CD8-positive, alpha-beta memory T cell (primary cell): ENCODE data around the gene ABCB10. TPM values are rescaled to one million over a fixed set of nuclear protein-coding genes. Genes with fewer than 3 reads are reported as not detected.

ENCODE experiments used
- CTCF ChIA-PET: fragments of 350-600 bp; sonication (Branson Sonifier 250); formaldehyde crosslinking; loops from one replicate; lab custom pipeline; 2021; ENCODE audit warnings: antibody characterized with exemption; lab: Charles Lee
- POLR2A ChIA-PET: fragments of 350-600 bp; sonication (Branson Sonifier 250); formaldehyde crosslinking; loops from one replicate; lab custom pipeline; 2021; ENCODE audit warnings: antibody characterized with exemption; lab: Charles Lee
- DNase-seq, 5 donors: peaks; one replicate each; pipeline versions ENCODE4 v3.0.0 to v3.0.0-alpha.2; 2020 to 2022; ENCODE audit warnings: mixed read lengths in 1 of 5
- H3K27ac ChIP-seq: one replicate; pipeline ENCODE4 v1.7.0; 2013; ENCODE audit warnings: low read depth, mild to moderate bottlenecking, low read length, moderate library complexity
- H3K27me3 ChIP-seq: 2 replicates; pipeline ENCODE4 v1.7.0; 2013; ENCODE audit warnings: low read length, mild to moderate bottlenecking; ENCODE audit not compliant: insufficient read depth, poor library complexity, severe bottlenecking
- H3K36me3 ChIP-seq: 2 replicates; pipeline ENCODE4 v1.7.0; 2013; ENCODE audit warnings: mild to moderate bottlenecking, low read length, moderate library complexity; ENCODE audit not compliant: insufficient read depth
- H3K4me1 ChIP-seq: 2 replicates; pipeline ENCODE4 v1.7.0; 2013; ENCODE audit warnings: mild to moderate bottlenecking, low read length, moderate library complexity; ENCODE audit not compliant: insufficient read depth
- H3K4me3 ChIP-seq: 2 replicates; pipeline ENCODE4 v1.7.0; 2013; ENCODE audit warnings: mild to moderate bottlenecking, low read length
- H3K9me3 ChIP-seq: 2 replicates; pipeline ENCODE4 v1.7.0; 2013; ENCODE audit warnings: mild to moderate bottlenecking, low read length
- H3K27ac Mint-ChIP-seq, 8 donors: one replicate each; pipeline ENCODE4 v1.8.0; 2020 to 2021; ENCODE audit warnings: mixed read lengths in 8 of 8, mild to moderate bottlenecking in 6 of 8, inconsistent platforms in 3 of 8, moderate library complexity in 3 of 8
- H3K27me3 Mint-ChIP-seq, 2 donors: one replicate each; pipeline ENCODE4 v1.8.0; 2020 to 2021; ENCODE audit warnings: mixed read lengths in 2 of 2, mild to moderate bottlenecking in 1 of 2, moderate library complexity in 1 of 2
- H3K36me3 Mint-ChIP-seq, 3 donors: one replicate each; pipeline ENCODE4 v1.8.0; 2020 to 2021; ENCODE audit warnings: mixed read lengths in 3 of 3, inconsistent platforms in 1 of 3, mild to moderate bottlenecking in 1 of 3
- H3K4me1 Mint-ChIP-seq, 3 donors: one replicate each; pipeline ENCODE4 v1.8.0; 2020 to 2021; ENCODE audit warnings: mixed read lengths in 3 of 3, inconsistent platforms in 1 of 3, mild to moderate bottlenecking in 1 of 3
- H3K4me3 Mint-ChIP-seq, 7 donors: one replicate each; pipeline ENCODE4 v1.8.0; 2020 to 2021; ENCODE audit warnings: mixed read lengths in 7 of 7, mild to moderate bottlenecking in 6 of 7, moderate library complexity in 4 of 7, inconsistent platforms in 2 of 7
- H3K9me3 Mint-ChIP-seq, 5 donors: one replicate each; pipeline ENCODE4 v1.8.0; 2020 to 2022; ENCODE audit warnings: mixed read lengths in 5 of 5, mild to moderate bottlenecking in 3 of 5, moderate library complexity in 2 of 5, inconsistent platforms in 1 of 5
- polyA plus RNA-seq: library from polyadenylated mRNA; unstranded; fragments of 300-500 nt; fragmentation: Illumina TruSeq; gene quantifications from one replicate; pipeline ENCODE4 v1.2.3, GENCODE V29; 2021
- total RNA-seq, 2 experiments: library from RNA; stranded (reverse); gene quantifications; one replicate each; pipeline ENCODE4 v1.2.3, GENCODE V29; 2021

The ABCB10 gene
- total RNA-seq: 10 to 100 TPM; 42.7 to 48.0 TPM
- 11.1 TPM for polyA plus RNA-seq

- Mint-ChIP-seq H3K27ac (peak within 1 kb of the TSS; percentile 85 to 94 (median 90)), H3K4me3 (peak within 1 kb of the TSS; percentile 94 to 100 (median 97)), H3K9me3 (no peaks in the 10 kb centered on the region), H3K27me3 (no peaks in the 10 kb centered on the region), H3K36me3 (peaks cover 0 to 13% (median 2%) of the 10 kb centered on the region in 3 donors), H3K4me1 (peaks cover 39 to 49% (median 49%) of the 10 kb centered on the region in 3 donors)
- ChIA-PET POLR2A (interaction anchor here (0.6 to 3.2 kb wide), 6 partner anchors 50 to 1345 kb away, joined by 3 to 18 read pairs (median 6); partner anchors contain the start of genes CCSAP, NUP133, TAF5L and URB2), CTCF (interaction anchor here (1.1 to 2.6 kb wide), 4 partner anchors 10 to 73 kb away, joined by 3 to 19 read pairs (median 5); partner anchors contain the start of genes NUP133, TAF5L and URB2)
- DNase-seq: peak; percentile 68 to 84 (median 81)
- Histone ChIP-seq H3K4me3 (peak within 1 kb of the TSS; percentile 74), H3K4me1 (peaks cover 20% of the 10 kb centered on the region), H3K36me3 (no peaks in the 10 kb centered on the region), H3K27me3 (no peaks in the 10 kb centered on the region), H3K9me3 (no peaks in the 10 kb centered on the region), H3K27ac (peak within 1 kb of the TSS; percentile 59)
These were observed at the start of gene ABCB10 for GRCh38 chr1:229558460-229559335. Gene ABCB10 (minus strand): TSS chr1:229558707. CDS start chr1:229558652, 55 bp downstream.

- Histone ChIP-seq H3K9me3 (no peaks in the 10 kb centered on the region), H3K27ac (no peak overlapping the region), H3K27me3 (no peaks in the 10 kb centered on the region), H3K4me3 (no peak overlapping the region), H3K4me1 (no peaks in the 10 kb centered on the region), H3K36me3 (peaks cover 30% of the 10 kb centered on the region)
- no peak overlapping the region for H3K4me3 Mint-ChIP-seq
- no peak for DNase-seq
- CTCF ChIA-PET: no interaction called here
- no peaks in the 10 kb centered on the region for H3K9me3 Mint-ChIP-seq
- no peaks in the 10 kb centered on the region for H3K27me3 Mint-ChIP-seq
- peaks cover 15 to 95% (median 49%) of the 10 kb centered on the region in 3 donors for H3K36me3 Mint-ChIP-seq
- POLR2A ChIA-PET: no interaction called here
- H3K27ac Mint-ChIP-seq: peak overlapping the region in 3 of 8 donors; percentile 17 to 48 (median 22)
- H3K4me1 Mint-ChIP-seq: peaks cover 0 to 4% (median 0%) of the 10 kb centered on the region in 3 donors
These were observed 48.9 kb upstream of the ABCB10 start for GRCh38 chr1:229607370-229607769.

GRCh38 chr1:229603371-229604005 is 45.0 kb upstream of the ABCB10 start:
- H3K36me3 ChIP-seq: peaks cover 31% of the 10 kb centered on the region
- ChIA-PET CTCF (no interaction called here), POLR2A (no interaction called here)
- Mint-ChIP-seq H3K9me3 (no peaks in the 10 kb centered on the region), H3K27me3 (no peaks in the 10 kb centered on the region), H3K27ac (no peak overlapping the region), H3K36me3 (peaks cover 7 to 86% (median 42%) of the 10 kb centered on the region in 3 donors), H3K4me3 (no peak overlapping the region), H3K4me1 (peaks cover 4 to 14% (median 12%) of the 10 kb centered on the region in 3 donors)
- H3K4me1 ChIP-seq: no peaks in the 10 kb centered on the region
- no peaks in the 10 kb centered on the region for H3K27me3 ChIP-seq
- H3K9me3 ChIP-seq: no peaks in the 10 kb centered on the region
- no peak overlapping the region for H3K4me3 ChIP-seq
- DNase-seq: no peak
- H3K27ac ChIP-seq: no peak overlapping the region

GRCh38 chr1:229600229-229600628 is 41.7 kb upstream of the ABCB10 start:
- no peaks in the 10 kb centered on the region for H3K27me3 Mint-ChIP-seq
- no peaks in the 10 kb centered on the region for H3K9me3 Mint-ChIP-seq
- peaks cover 8 to 16% (median 14%) of the 10 kb centered on the region in 3 donors for H3K4me1 Mint-ChIP-seq
- H3K4me3 ChIP-seq: no peak overlapping the region
- H3K27me3 ChIP-seq: no peaks in the 10 kb centered on the region
- no peaks in the 10 kb centered on the region for H3K9me3 ChIP-seq
- peaks cover 2 to 74% (median 30%) of the 10 kb centered on the region in 3 donors for H3K36me3 Mint-ChIP-seq
- no peaks in the 10 kb centered on the region for H3K4me1 ChIP-seq
- no peak for DNase-seq
- no peak overlapping the region for H3K4me3 Mint-ChIP-seq
- H3K27ac Mint-ChIP-seq: peak overlapping the region in 1 of 8 donors; percentile 17
- POLR2A ChIA-PET: no interaction called here
- CTCF ChIA-PET: no interaction called here
- no peak overlapping the region for H3K27ac ChIP-seq
- peaks cover 21% of the 10 kb centered on the region for H3K36me3 ChIP-seq

- H3K36me3 ChIP-seq: peaks cover 28% of the 10 kb centered on the region
- peaks cover 0 to 75% (median 28%) of the 10 kb centered on the region in 3 donors for H3K36me3 Mint-ChIP-seq
- CTCF ChIA-PET: no interaction called here
These were observed 40.9 kb upstream of the ABCB10 start for GRCh38 chr1:229599218-229599954.

GRCh38 chr1:229597877-229598276 is 39.4 kb upstream of the ABCB10 start:
- Histone ChIP-seq H3K4me1 (no peaks in the 10 kb centered on the region), H3K4me3 (no peak overlapping the region), H3K9me3 (no peaks in the 10 kb centered on the region), H3K27me3 (no peaks in the 10 kb centered on the region), H3K27ac (no peak overlapping the region), H3K36me3 (peaks cover 30% of the 10 kb centered on the region)
- CTCF ChIA-PET: no interaction called here
- Mint-ChIP-seq H3K36me3 (peaks cover 0 to 77% (median 27%) of the 10 kb centered on the region in 3 donors), H3K4me3 (no peak overlapping the region), H3K9me3 (no peaks in the 10 kb centered on the region), H3K27me3 (no peaks in the 10 kb centered on the region), H3K4me1 (peaks cover 8 to 16% (median 14%) of the 10 kb centered on the region in 3 donors), H3K27ac (no peak overlapping the region)
- POLR2A ChIA-PET: no interaction called here
- DNase-seq: no peak

More at GRCh38 chr1:229599218-229599954, 40.9 kb upstream of the ABCB10 start:
- no peak overlapping the region for H3K27ac Mint-ChIP-seq
- Histone ChIP-seq H3K4me1 (no peaks in the 10 kb centered on the region), H3K9me3 (no peaks in the 10 kb centered on the region), H3K4me3 (no peak overlapping the region), H3K27me3 (no peaks in the 10 kb centered on the region), H3K27ac (no peak overlapping the region)
- no peaks in the 10 kb centered on the region for H3K9me3 Mint-ChIP-seq
- H3K4me3 Mint-ChIP-seq: no peak overlapping the region
- peaks cover 8 to 16% (median 14%) of the 10 kb centered on the region in 3 donors for H3K4me1 Mint-ChIP-seq
- DNase-seq: no peak
- POLR2A ChIA-PET: no interaction called here
- no peaks in the 10 kb centered on the region for H3K27me3 Mint-ChIP-seq

- H3K4me1 ChIP-seq: no peaks in the 10 kb centered on the region
- Mint-ChIP-seq H3K27me3 (no peaks in the 10 kb centered on the region), H3K9me3 (no peaks in the 10 kb centered on the region), H3K36me3 (peaks cover 0 to 75% (median 24%) of the 10 kb centered on the region in 3 donors), H3K4me1 (peaks cover 8 to 16% (median 13%) of the 10 kb centered on the region in 3 donors), H3K27ac (peak overlapping the region in 1 of 8 donors; percentile 41), H3K4me3 (no peak overlapping the region)
- H3K9me3 ChIP-seq: no peaks in the 10 kb centered on the region
- ChIA-PET CTCF (no interaction called here), POLR2A (no interaction called here)
- no peak overlapping the region for H3K4me3 ChIP-seq
- H3K36me3 ChIP-seq: peaks cover 24% of the 10 kb centered on the region
- no peaks in the 10 kb centered on the region for H3K27me3 ChIP-seq
- H3K27ac ChIP-seq: no peak overlapping the region
- DNase-seq: no peak
These were observed 38.6 kb upstream of the ABCB10 start for GRCh38 chr1:229596925-229597699.
